Activated naive CD8-positive, alpha-beta T cell treated with anti-CD3 and anti-CD28 coated beads for 36 hours (primary cell): ENCODE data around the gene TRAPPC3. TPM values are rescaled to one million over a fixed set of nuclear protein-coding genes. Genes with fewer than 3 reads are reported as not detected.

Source experiments
- DNase-seq: peaks from one replicate; pipeline ENCODE4 v3.0.0; 2021
- H3K27ac Mint-ChIP-seq: one replicate; pipeline ENCODE4 v1.8.0; 2022; ENCODE audit warnings: mild to moderate bottlenecking, moderate library complexity, mixed read lengths
- H3K27me3 Mint-ChIP-seq: one replicate; pipeline ENCODE4 v1.8.0; 2022; ENCODE audit warnings: mild to moderate bottlenecking, mixed read lengths
- H3K36me3 Mint-ChIP-seq: one replicate; pipeline ENCODE4 v1.8.0; 2021; ENCODE audit warnings: mild to moderate bottlenecking, mixed read lengths
- H3K4me1 Mint-ChIP-seq: one replicate; pipeline ENCODE4 v1.8.0; 2021; ENCODE audit warnings: mixed read lengths
- H3K4me3 Mint-ChIP-seq: one replicate; pipeline ENCODE4 v1.8.0; 2022; ENCODE audit warnings: mild to moderate bottlenecking, moderate library complexity, mixed read lengths
- H3K9me3 Mint-ChIP-seq: one replicate; pipeline ENCODE4 v1.8.0; 2022; ENCODE audit warnings: mixed read lengths
- total RNA-seq, 2 experiments: library from RNA; stranded (reverse); gene quantifications; one replicate each; pipeline ENCODE4 v1.2.3, GENCODE V29; 2021

TRAPPC3 gene
- total RNA-seq, 2 experiments from 2014 or later: 58.0 to 59.4 TPM

- peaks cover 16% of the 10 kb centered on the region for H3K4me1 Mint-ChIP-seq
- no peak for DNase-seq
- no peaks in the 10 kb centered on the region for H3K27me3 Mint-ChIP-seq
- peak overlapping the region; percentile 56 for H3K27ac Mint-ChIP-seq
- H3K9me3 Mint-ChIP-seq: no peaks in the 10 kb centered on the region
- peaks cover 5% of the 10 kb centered on the region for H3K36me3 Mint-ChIP-seq
- H3K4me3 Mint-ChIP-seq: no peak overlapping the region
Observed at GRCh38 chr1:36172017-36172747, 22.9 kb upstream of the TRAPPC3 start.

DNA sequence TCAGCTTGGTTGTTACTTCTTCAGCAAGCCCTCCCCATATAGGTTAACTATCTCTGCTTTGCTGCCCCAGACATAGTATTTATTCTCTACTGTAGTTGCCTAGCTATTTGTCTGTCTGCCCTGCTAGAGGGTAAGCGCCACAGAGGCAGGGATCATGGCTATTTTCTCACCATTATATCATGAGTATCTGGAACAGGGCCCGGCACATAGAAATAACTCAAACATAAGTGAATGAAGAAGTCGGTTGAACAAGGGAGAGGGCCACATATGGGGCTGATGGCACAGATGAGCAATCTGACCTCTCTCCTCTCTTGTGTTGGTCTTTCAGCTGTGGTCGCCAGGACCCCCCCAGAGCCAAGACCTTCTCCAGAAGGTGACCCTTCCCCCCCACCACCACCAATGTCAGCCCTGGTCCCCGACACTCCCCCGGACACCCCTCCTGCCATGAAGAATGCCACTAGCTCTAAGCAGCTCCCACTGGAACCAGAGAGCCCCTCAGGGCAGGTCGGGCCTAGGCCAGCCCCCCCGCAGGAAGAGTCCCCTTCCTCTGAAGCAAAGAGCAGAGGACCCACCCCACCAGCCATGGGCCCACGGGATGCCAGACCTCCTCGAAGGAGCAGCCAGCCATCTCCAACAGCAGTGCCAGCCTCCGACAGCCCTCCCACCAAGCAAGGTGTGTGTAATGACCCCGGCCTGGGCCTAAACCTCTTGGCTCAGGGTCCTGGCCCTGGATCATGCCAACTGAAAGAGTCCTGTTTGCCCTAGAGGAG is 21.5 kb upstream of the TRAPPC3 start:
- H3K27ac Mint-ChIP-seq: no peak overlapping the region
- H3K4me3 Mint-ChIP-seq: no peak overlapping the region
- peaks cover 11% of the 10 kb centered on the region for H3K36me3 Mint-ChIP-seq
- H3K4me1 Mint-ChIP-seq: peaks cover 26% of the 10 kb centered on the region
- H3K9me3 Mint-ChIP-seq: no peaks in the 10 kb centered on the region
- no peaks in the 10 kb centered on the region for H3K27me3 Mint-ChIP-seq
- no peak for DNase-seq

DNA sequence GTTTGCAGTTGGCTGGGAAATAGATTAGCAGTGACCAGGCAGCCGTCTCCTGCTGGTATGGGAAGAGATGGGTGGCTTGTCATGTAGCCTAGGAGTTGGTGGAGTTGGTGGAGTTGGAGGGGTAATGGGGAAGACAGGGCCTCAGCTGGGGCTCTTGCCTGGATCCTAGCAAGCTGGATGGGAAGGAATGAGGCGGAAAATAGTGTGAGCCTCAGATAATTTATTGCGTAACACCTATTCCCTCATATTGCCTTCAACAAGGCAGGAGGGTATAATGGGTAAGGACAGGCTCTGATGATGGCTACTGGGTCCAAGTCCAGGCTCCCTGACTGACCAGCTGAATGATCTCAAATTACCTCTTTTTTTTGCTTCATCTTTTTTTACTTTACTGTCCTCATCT is 19.2 kb upstream of the TRAPPC3 start:
- Mint-ChIP-seq H3K4me3 (no peak overlapping the region), H3K27me3 (no peaks in the 10 kb centered on the region), H3K4me1 (peaks cover 30% of the 10 kb centered on the region), H3K9me3 (no peaks in the 10 kb centered on the region), H3K36me3 (peaks cover 20% of the 10 kb centered on the region), H3K27ac (peak overlapping the region; percentile 65)
- DNase-seq: no peak

- no peak overlapping the region for H3K4me3 Mint-ChIP-seq
- peaks cover 35% of the 10 kb centered on the region for H3K4me1 Mint-ChIP-seq
- peak overlapping the region; percentile 60 for H3K27ac Mint-ChIP-seq
- H3K9me3 Mint-ChIP-seq: no peaks in the 10 kb centered on the region
- peaks cover 23% of the 10 kb centered on the region for H3K36me3 Mint-ChIP-seq
- H3K27me3 Mint-ChIP-seq: no peaks in the 10 kb centered on the region
- no peak for DNase-seq
Observed at GRCh38 chr1:36166938-36167905, 17.9 kb upstream of the TRAPPC3 start.

GRCh38 chr1:36166136-36166535 is 16.9 kb upstream of the TRAPPC3 start:
- Mint-ChIP-seq H3K36me3 (peaks cover 32% of the 10 kb centered on the region), H3K27ac (peak overlapping the region; percentile 63), H3K9me3 (no peaks in the 10 kb centered on the region), H3K4me3 (no peak overlapping the region), H3K4me1 (peaks cover 44% of the 10 kb centered on the region), H3K27me3 (no peaks in the 10 kb centered on the region)
- no peak for DNase-seq

GRCh38 chr1:36165145-36165544 is 15.9 kb upstream of the TRAPPC3 start:
- H3K36me3 Mint-ChIP-seq: peaks cover 38% of the 10 kb centered on the region
- H3K9me3 Mint-ChIP-seq: no peaks in the 10 kb centered on the region
- no peak overlapping the region for H3K4me3 Mint-ChIP-seq
- no peaks in the 10 kb centered on the region for H3K27me3 Mint-ChIP-seq
- peaks cover 51% of the 10 kb centered on the region for H3K4me1 Mint-ChIP-seq
- no peak for DNase-seq
- H3K27ac Mint-ChIP-seq: no peak overlapping the region

DNA sequence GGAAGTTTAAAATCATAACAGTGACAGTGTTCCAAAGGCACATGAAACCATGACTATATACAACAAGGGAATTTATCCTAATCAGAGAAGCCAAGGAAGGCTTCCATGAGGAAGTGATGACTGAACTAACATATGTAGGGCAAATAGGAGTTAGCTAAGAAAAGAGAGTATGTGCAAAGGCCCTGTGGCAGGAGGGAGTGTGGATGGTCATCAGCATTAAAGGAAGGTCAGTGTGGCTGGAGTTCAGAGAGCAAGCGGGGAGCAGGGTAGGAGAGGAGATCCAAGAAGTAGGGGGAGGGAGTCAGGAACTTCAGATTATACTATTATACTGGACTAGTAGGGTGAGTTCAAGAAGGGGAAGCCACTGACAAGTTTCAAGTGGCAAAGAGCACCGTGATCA is 15.1 kb upstream of the TRAPPC3 start:
- H3K4me3 Mint-ChIP-seq: no peak overlapping the region
- peak overlapping the region; percentile 65 for H3K27ac Mint-ChIP-seq

GRCh38 chr1:36163426-36163825 is 14.1 kb upstream of the TRAPPC3 start:
- peaks cover 63% of the 10 kb centered on the region for H3K4me1 Mint-ChIP-seq
- H3K9me3 Mint-ChIP-seq: no peaks in the 10 kb centered on the region
- peaks cover 45% of the 10 kb centered on the region for H3K36me3 Mint-ChIP-seq
- no peaks in the 10 kb centered on the region for H3K27me3 Mint-ChIP-seq
- no peak for DNase-seq
- H3K27ac Mint-ChIP-seq: peak overlapping the region; percentile 93
- no peak overlapping the region for H3K4me3 Mint-ChIP-seq

More for the DNA sequence above, 15.1 kb upstream of the TRAPPC3 start:
- H3K27me3 Mint-ChIP-seq: no peaks in the 10 kb centered on the region
- no peaks in the 10 kb centered on the region for H3K9me3 Mint-ChIP-seq
- peaks cover 41% of the 10 kb centered on the region for H3K36me3 Mint-ChIP-seq
- peaks cover 58% of the 10 kb centered on the region for H3K4me1 Mint-ChIP-seq
- DNase-seq: no peak

GRCh38 chr1:36162680-36163239 is 13.5 kb upstream of the TRAPPC3 start:
- no peaks in the 10 kb centered on the region for H3K9me3 Mint-ChIP-seq
- DNase-seq: no peak
- peak overlapping the region; percentile 86 for H3K4me3 Mint-ChIP-seq
- H3K27me3 Mint-ChIP-seq: no peaks in the 10 kb centered on the region
- peaks cover 49% of the 10 kb centered on the region for H3K36me3 Mint-ChIP-seq
- H3K27ac Mint-ChIP-seq: peak overlapping the region; percentile 93
- peaks cover 67% of the 10 kb centered on the region for H3K4me1 Mint-ChIP-seq

GRCh38 chr1:36161641-36162531 is 12.6 kb upstream of the TRAPPC3 start:
- Mint-ChIP-seq H3K9me3 (no peaks in the 10 kb centered on the region), H3K4me3 (peak overlapping the region; percentile 86), H3K4me1 (peaks cover 68% of the 10 kb centered on the region), H3K27ac (peak overlapping the region; percentile 93), H3K27me3 (no peaks in the 10 kb centered on the region), H3K36me3 (peaks cover 51% of the 10 kb centered on the region)
- peak; percentile 51 for DNase-seq

- peaks cover 47% of the 10 kb centered on the region for H3K36me3 Mint-ChIP-seq
Observed at GRCh38 chr1:36160949-36161485, 11.7 kb upstream of the TRAPPC3 start.

DNA sequence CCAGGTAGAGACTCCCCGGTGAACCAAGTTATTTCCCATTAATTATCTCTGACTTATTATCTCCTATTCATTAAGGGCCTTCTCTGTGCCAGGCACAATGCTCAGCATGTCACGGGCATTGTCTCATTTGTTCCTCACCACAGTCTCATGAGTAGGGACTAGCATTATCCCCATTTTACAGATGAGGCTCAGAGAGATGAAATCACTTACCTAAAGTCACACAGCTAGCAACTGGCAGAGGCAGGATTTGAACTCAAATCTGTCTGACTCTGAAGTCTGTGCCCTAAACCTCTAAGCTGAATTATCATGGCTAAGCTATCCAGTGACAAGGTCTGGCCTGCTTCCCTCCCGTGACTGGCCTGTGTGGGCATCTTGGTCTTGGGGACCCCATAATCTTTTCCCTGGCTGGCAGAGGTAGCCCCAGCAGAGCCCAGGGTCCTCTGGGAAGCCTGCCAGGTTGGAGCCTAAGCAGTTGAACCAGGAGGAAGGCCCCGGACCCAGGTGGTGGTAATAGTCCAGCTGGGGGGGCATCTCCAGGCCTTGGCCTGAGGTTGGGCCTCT is 11.2 kb upstream of the TRAPPC3 start:
- no peak for DNase-seq
- H3K4me1 Mint-ChIP-seq: peaks cover 60% of the 10 kb centered on the region
- H3K4me3 Mint-ChIP-seq: peak overlapping the region; percentile 86
- H3K27ac Mint-ChIP-seq: peak overlapping the region; percentile 93
- no peaks in the 10 kb centered on the region for H3K27me3 Mint-ChIP-seq
- H3K9me3 Mint-ChIP-seq: no peaks in the 10 kb centered on the region
- H3K36me3 Mint-ChIP-seq: peaks cover 47% of the 10 kb centered on the region

More at GRCh38 chr1:36160949-36161485, 11.7 kb upstream of the TRAPPC3 start:
- Mint-ChIP-seq H3K4me3 (peak overlapping the region; percentile 86), H3K27me3 (no peaks in the 10 kb centered on the region), H3K4me1 (peaks cover 62% of the 10 kb centered on the region), H3K9me3 (no peaks in the 10 kb centered on the region), H3K27ac (peak overlapping the region; percentile 93)
- DNase-seq: peak; percentile 79
